Mucosa of descending colon (tissue), 3 donors: ENCODE measurements around the gene EMX1. TPM values are rescaled to one million over a fixed set of nuclear protein-coding genes. Genes with fewer than 3 reads are reported as not detected.

Experiments
- ATAC-seq: fragments of 200-7000 bp; cut with Tn5 transposase; one replicate; pipeline ENCODE4 v1.9.1; 2020; ENCODE audit warnings: mild to moderate bottlenecking, moderate library complexity
- DNase-seq, 3 donors: peaks; one replicate each; pipeline ENCODE4 v3.0.0-alpha.2; 2020
- H3K36me3 ChIP-seq: fragments of 200-600 bp; one replicate; pipeline ENCODE4 v1.8.0; 2021; ENCODE audit warnings: low read depth, mild to moderate bottlenecking
- H3K4me1 ChIP-seq: fragments of 200-600 bp; one replicate; pipeline ENCODE4 v1.8.0; 2021; ENCODE audit warnings: low read depth, mild to moderate bottlenecking
- H3K4me3 ChIP-seq: fragments of 200-600 bp; one replicate; pipeline ENCODE4 v1.8.0; 2021; ENCODE audit warnings: mild to moderate bottlenecking
- H3K9me3 ChIP-seq: fragments of 200-600 bp; one replicate; pipeline ENCODE4 v1.8.0; 2021; ENCODE audit warnings: mild to moderate bottlenecking
- intact Hi-C, 2 donors: fragments of 100-400 bp; cut with DNase I in 1 of 2; cut with micrococcal nuclease in 1 of 2; formaldehyde crosslinking; loops; one replicate each; pipeline versions ENCODE4 v1.11.0 to v1.11.1; 2022; cut with DNase I, micrococcal nuclease
- total RNA-seq, 3 donors: library from RNA; stranded (reverse); fragmentation: NEBNext Ultra II Directional in 2 of 3; extraction: Animal tissue kit (Norgen Biotek cat#: 25700) in 2 of 3; gene quantifications; one replicate each; pipeline versions ENCODE4 v1.2.1 to v1.2.4, GENCODE V29; 2021 to 2023
- TF ChIP-seq, protein P1 (sequence below): fragments of 200-600 bp; IDR thresholded peaks from one replicate; pipeline ENCODE4 v1.8.0; 2022; ENCODE audit warnings: antibody characterized with exemption, mild to moderate bottlenecking
- donor health status: DM: no; HTN: no; CAD: no; lungs with moderate emphysema.
- donor health status: DM: no; HTN: no; CAD: no.
- donor health status: DM: no; HTN: yes; CAD: no.

The EMX1 gene
- total RNA-seq, 3 donors from 2014 or later: 0.96 to 3.6 (median 1.6) TPM

DNA sequence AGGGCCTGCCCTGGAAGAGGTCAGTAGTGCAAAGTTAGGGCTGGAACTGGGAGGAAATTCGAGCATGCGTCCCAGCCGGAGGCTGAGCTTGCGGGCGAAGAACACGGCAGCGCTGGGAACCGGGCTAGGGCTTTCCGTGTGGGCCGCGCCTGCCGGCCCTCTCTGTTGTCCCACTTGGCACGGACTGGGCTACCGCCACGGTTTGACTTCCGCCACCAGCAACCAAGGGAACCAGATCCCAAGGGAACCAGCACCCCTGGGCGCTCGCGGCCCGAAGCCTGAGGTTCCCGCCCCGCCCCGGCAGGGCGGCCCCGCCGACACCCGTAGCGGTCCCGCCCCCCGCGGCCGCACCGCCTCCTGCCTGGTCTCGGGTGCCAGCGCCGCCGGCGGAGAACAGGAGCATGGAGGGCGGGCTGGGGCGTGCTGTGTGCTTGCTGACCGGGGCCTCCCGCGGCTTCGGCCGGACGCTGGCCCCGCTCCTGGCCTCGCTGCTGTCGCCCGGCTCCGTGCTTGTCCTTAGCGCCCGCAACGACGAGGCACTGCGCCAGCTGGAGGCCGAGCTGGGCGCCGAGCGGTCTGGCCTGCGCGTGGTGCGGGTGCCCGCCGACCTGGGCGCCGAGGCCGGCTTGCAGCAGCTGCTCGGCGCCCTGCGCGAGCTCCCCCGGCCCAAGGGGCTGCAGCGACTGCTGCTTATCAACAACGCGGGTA lies 30.1 kb upstream of the EMX1 start, which contains the start of gene SPR:
TSS of gene SPR (plus strand) at position 377 of the 708 bp plus-strand sequence. CDS start at position 402, 25 bp downstream.
- Histone ChIP-seq H3K4me3 (peak within 1 kb of the TSS; percentile 47), H3K4me1 (peaks cover 32% of the 10 kb centered on the region), H3K36me3 (no peaks in the 10 kb centered on the region), H3K9me3 (no peaks in the 10 kb centered on the region)
- DNase-seq (peak; percentile 83 to 92 (median 90)), ATAC-seq (peak; percentile 94)
- TF ChIP-seq, protein P1, sequence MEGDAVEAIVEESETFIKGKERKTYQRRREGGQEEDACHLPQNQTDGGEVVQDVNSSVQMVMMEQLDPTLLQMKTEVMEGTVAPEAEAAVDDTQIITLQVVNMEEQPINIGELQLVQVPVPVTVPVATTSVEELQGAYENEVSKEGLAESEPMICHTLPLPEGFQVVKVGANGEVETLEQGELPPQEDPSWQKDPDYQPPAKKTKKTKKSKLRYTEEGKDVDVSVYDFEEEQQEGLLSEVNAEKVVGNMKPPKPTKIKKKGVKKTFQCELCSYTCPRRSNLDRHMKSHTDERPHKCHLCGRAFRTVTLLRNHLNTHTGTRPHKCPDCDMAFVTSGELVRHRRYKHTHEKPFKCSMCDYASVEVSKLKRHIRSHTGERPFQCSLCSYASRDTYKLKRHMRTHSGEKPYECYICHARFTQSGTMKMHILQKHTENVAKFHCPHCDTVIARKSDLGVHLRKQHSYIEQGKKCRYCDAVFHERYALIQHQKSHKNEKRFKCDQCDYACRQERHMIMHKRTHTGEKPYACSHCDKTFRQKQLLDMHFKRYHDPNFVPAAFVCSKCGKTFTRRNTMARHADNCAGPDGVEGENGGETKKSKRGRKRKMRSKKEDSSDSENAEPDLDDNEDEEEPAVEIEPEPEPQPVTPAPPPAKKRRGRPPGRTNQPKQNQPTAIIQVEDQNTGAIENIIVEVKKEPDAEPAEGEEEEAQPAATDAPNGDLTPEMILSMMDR: no peak
- intact Hi-C loops: no loop called here

DNA sequence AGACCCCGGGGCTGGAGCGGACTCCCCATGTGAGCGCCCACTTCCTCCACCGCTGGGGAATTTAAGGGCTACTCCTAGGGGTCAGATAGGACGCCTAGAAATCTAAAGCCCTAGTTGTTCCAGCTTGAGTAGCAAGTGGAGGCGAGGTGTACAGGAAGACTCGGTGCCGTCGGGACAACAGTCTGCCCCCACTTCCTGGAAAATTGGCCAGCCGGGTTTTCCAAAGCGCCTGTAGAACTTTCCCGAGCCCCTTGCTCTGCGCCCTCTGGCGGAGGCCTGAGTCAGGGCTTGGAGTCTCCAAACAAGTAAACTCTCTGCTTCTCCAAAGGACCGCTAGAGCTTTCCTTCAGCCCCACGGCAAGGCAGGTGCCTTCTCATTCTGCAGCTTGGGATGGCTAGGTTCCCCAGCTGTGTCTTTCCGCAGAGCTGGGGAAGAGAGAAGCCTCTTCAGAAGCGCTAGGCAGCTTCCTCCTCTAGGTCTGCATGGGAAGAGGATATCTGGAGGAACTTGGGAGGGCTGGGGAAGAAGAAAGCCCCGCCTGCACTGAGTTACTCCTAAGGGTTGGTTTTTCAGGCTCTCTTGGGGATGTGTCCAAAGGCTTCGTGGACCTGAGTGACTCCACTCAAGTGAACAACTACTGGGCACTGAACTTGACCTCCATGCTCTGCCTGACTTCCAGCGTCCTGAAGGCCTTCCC lies 29.4 kb upstream of the EMX1 start:
- TF ChIP-seq, protein P1: peak; percentile 89
- Histone ChIP-seq H3K4me1 (peaks cover 32% of the 10 kb centered on the region), H3K36me3 (no peaks in the 10 kb centered on the region), H3K9me3 (no peaks in the 10 kb centered on the region), H3K4me3 (peak overlapping the region; percentile 47)
- ATAC-seq: peak; percentile 85
- DNase-seq: peak; percentile 89 to 94 (median 93)
- intact Hi-C loops: no loop called here

DNA sequence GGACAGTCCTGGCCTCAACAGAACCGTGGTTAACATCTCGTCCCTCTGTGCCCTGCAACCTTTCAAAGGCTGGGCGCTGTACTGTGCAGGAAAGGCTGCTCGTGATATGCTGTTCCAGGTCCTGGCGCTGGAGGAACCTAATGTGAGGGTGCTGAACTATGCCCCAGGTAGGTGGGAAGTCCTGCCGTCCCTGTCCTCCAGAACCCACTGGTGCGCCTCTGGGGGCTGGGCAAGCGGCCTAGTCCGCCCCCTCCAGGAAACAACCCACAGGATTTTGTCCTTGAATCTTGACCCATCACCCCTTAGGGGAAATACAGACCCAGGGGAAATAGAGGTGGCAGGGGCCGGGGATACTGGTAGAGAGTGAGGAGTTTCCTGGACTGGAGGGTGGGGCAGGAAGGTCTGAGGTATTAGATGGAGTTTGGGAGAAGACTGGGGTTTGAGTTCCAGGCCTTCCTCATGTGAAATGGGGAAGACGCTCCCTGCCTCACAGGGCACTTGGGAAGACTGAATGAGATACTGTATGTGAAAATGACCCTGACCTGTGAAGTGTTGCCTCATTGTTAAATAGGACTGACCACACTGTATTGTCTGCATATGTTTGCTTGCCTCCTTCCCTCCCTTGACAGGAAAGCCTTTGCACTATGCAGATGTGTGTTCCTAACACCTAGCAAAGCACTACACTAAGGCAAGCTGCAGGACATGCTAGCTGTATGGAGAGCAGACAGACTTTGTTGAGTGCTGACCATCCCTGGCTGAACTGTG lies 28.7 kb upstream of the EMX1 start:
- no peak for ATAC-seq
- Histone ChIP-seq H3K4me3 (no peak overlapping the region), H3K9me3 (no peaks in the 10 kb centered on the region), H3K36me3 (no peaks in the 10 kb centered on the region), H3K4me1 (peaks cover 32% of the 10 kb centered on the region)
- intact Hi-C loops: no loop called here
- no peak for DNase-seq
- TF ChIP-seq, protein P1: no peak

DNA sequence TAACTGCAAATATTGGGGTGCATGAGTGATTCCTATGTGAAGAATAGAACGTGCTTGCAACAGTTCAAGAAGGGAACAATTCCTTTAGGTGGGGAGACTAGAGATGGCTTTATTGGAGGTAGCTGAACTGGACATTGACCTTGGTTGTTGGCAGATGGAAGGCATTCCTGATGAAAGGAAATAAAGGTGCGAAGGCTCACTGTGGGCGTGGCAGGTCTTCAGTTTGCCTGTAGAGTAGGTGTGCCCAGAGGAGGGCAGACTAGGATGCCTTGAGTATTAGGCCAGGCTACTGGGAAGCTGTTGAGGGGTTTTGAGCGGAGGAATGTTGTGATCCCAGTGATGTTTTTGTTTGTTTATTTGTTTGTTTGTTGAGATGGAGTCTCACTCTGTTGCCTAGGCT lies 27.3 kb upstream of the EMX1 start:
- ATAC-seq: peak; percentile 38
- intact Hi-C loops: loop anchor here (5.0 to 10.0 kb wide), 4 partner anchors 47 to 285 kb away; no protein-coding TSS in a partner anchor
- Histone ChIP-seq H3K9me3 (no peaks in the 10 kb centered on the region), H3K4me1 (peaks cover 33% of the 10 kb centered on the region), H3K4me3 (no peak overlapping the region), H3K36me3 (no peaks in the 10 kb centered on the region)
- TF ChIP-seq, protein P1: no peak
- DNase-seq: peak in 2 of 3 donors; percentile 61 to 75

DNA sequence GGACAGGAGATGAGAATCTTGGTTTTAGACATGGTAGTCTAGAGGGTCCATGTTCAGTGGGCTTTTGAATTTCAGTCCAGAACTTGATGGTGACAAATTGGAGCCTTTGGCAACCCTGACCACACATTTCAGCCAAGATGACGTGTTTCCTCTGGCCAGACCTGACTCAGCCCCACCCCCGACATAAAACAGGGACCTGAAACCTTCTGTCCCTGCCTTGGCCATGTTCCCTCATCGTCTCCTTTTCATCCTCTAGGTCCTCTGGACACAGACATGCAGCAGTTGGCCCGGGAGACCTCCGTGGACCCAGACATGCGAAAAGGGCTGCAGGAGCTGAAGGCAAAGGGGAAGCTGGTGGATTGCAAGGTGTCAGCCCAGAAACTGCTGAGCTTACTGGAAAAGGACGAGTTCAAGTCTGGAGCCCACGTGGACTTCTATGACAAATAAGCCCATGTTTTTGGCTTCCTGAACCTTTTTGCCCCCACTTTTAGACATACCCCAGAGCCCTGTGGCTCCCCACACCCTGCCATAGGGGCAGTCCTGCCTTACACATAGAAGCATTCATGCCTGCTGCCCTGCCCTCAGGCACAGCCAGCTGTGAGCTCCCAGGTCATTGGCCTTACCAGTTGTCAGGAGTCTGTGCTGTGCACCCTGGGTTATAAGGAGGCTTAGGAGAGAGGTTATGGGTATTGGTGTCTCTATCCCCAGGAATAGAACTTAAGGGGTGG lies 26.1 kb upstream of the EMX1 start:
- Histone ChIP-seq H3K36me3 (no peaks in the 10 kb centered on the region), H3K4me3 (no peak overlapping the region), H3K4me1 (peaks cover 41% of the 10 kb centered on the region), H3K9me3 (no peaks in the 10 kb centered on the region)
- intact Hi-C loops: loop anchor here (5.0 to 10.0 kb wide), 4 partner anchors 46 to 284 kb away; no protein-coding TSS in a partner anchor
- DNase-seq (no peak), ATAC-seq (no peak)
- TF ChIP-seq, protein P1: no peak
